Measurements from ENCODE around the gene ELK3. TPM values are rescaled to one million over a fixed set of nuclear protein-coding genes. Genes with fewer than 3 reads are reported as not detected.
A peak's percentile ranks its signal among the peaks of the same experiment; 100 is the strongest.

ELK3 gene
- 45.6 and 95.3 TPM in 2 replicates for total RNA-seq

GRCh38 chr12:96193725-96194575 lies at the start of gene ELK3:
Gene ELK3, plus strand, starts transcription at chr12:96194375.
- DNase-seq = peak; percentile 95

GRCh38 chr12:96146747-96147146 lies 47.4 kb upstream of the ELK3 start:
- DNase-seq = no peak

GRCh38 chr12:96150442-96150841 lies 43.7 kb upstream of the ELK3 start:
- DNase-seq = no peak

GRCh38 chr12:96152164-96152563 lies 42.0 kb upstream of the ELK3 start:
- DNase-seq = no peak

GRCh38 chr12:96153131-96153725 lies 40.9 kb upstream of the ELK3 start:
- no peak for DNase-seq

- no peak for DNase-seq
Measured at GRCh38 chr12:96155181-96155580, 39.0 kb upstream of the ELK3 start.

- DNase-seq = no peak
Measured at GRCh38 chr12:96155781-96156180, 38.4 kb upstream of the ELK3 start.

- DNase-seq = no peak
Measured at GRCh38 chr12:96156211-96156610, 38.0 kb upstream of the ELK3 start.

GRCh38 chr12:96157427-96157826 lies 36.7 kb upstream of the ELK3 start:
- DNase-seq = no peak

GRCh38 chr12:96164951-96165811 lies 29.0 kb upstream of the ELK3 start:
- DNase-seq = peak; percentile 93

GRCh38 chr12:96166765-96167164 lies 27.4 kb upstream of the ELK3 start:
- no peak for DNase-seq

GRCh38 chr12:96167492-96167891 lies 26.7 kb upstream of the ELK3 start:
- DNase-seq = no peak

GRCh38 chr12:96170328-96170727 lies 23.8 kb upstream of the ELK3 start:
- no peak for DNase-seq

- no peak for DNase-seq
Measured at GRCh38 chr12:96170762-96171161, 23.4 kb upstream of the ELK3 start.

- no peak for DNase-seq
Measured at GRCh38 chr12:96171905-96172304, 22.3 kb upstream of the ELK3 start.

- DNase-seq = no peak
Measured at GRCh38 chr12:96172981-96173380, 21.2 kb upstream of the ELK3 start.

GRCh38 chr12:96176575-96176974 lies 17.6 kb upstream of the ELK3 start:
- no peak for DNase-seq

GRCh38 chr12:96177013-96177412 lies 17.2 kb upstream of the ELK3 start:
- peak; percentile 89 for DNase-seq

GRCh38 chr12:96183734-96184370 lies 10.3 kb upstream of the ELK3 start:
- DNase-seq = no peak

GRCh38 chr12:96185914-96186313 lies 8.3 kb upstream of the ELK3 start:
- no peak for DNase-seq

GRCh38 chr12:96186607-96187301 lies 7.4 kb upstream of the ELK3 start:
- peak; percentile 49 for DNase-seq

- no peak for DNase-seq
Measured at GRCh38 chr12:96187956-96188355, 6.2 kb upstream of the ELK3 start.
